GM18909 (cell line): ENCODE measurements around the gene GAR1.
"Not testable (repeated sequence)": the region's sequence is repeated elsewhere in the genome, so short reads cannot be mapped to it uniquely, and the experiment has no call there.

Source experiments
- ATAC-seq: cut with Tn5 transposase; IDR thresholded peaks from one replicate; pipeline ENCODE4 v1.9.1; 2021; ENCODE audit warnings: mild to moderate bottlenecking; ENCODE audit not compliant: unreplicated experiment, poor library complexity

Gene GAR1

DNA sequence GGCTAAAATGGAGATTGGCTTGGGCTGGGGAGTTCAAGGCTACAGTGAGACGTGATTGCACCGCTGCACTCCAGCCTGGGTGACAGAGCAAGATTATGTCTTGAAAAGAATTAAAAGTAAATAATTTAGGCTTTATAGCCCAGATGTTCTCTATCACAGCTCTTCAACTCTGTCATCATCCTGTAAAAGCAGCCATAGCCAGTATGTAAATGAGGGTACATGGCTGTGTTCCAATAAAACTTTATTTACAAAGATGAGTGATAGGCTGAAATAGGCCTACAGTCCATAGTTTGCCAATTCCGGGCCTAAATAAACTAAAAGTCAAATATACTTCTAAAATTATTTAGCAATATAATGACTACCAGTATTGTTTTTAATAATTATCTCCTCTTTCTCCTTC lies 21.4 kb downstream of the GAR1 start:
- no peak for ATAC-seq

- ATAC-seq, result no peak
Measured at GRCh38 chr4:109846395-109847098, 31.0 kb downstream of the GAR1 start.

DNA sequence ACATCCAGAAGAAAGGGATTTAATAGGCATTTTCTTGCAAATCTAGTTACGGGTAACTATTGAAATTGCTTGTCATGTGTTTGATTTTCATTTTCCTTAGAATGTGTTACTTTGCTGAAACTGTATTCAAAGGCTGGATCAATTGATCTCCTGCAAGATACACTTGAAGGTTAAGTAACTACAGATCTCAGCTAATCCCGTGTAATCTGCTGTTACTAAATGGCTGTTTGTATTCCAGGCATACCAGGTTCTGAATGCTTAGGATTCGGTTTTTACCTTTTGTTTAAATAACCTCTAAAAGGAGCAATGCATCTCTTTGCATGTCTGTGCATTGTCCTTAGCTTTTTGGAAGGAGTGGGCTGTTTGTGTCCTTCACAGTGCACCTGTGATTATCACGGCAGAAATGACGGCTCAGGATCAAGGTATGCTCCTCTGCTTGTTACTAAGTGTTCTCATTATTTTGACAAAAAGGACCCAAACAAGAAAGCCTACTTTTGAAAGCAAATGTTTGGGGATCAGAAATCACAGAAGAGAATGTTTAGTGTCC lies 32.4 kb downstream of the GAR1 start, which contains the start of gene LRIT3:
TSS of gene LRIT3 (plus strand) at position 212 of the 547 bp plus-strand sequence. CDS start at position 307, 95 bp downstream.
- no peak for ATAC-seq

DNA sequence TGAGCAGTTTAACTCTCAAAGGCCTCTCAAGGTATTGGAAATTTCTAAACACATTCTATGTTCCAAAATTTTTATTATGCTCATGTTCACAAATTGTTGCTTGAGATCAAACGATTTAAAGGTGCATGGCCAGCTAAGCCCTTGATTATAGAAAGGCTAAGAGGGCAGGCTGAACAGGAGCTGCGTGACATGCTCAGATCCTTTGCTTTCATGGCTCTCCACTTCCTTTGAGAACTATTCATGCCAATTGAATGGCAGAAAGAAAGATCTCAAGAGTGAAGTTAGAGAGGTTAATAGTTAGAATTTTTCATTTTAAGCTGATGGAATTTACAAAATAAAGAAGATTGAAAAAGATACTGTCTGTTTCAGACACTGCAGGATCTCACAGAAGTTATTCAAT lies 32.9 kb downstream of the GAR1 start:
- ATAC-seq, result no peak

DNA sequence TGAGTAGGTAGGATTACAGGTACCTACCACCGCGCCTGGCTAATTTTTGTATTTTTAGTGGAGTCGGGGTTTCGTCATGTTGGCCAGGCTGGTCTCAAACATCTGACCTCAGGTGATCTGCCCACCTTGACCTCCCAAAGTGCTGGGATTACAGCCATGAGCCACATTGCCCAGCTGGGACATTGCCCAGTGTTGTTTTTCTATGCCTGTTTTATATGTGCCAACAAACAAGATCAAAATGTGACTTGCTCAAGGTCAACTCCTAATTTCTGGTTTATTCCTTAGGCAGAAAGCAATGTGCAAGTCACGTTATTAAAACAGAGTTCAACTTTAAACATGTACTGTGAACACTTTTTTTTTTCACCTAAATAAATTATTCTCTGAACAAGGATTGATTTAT lies 35.0 kb downstream of the GAR1 start:
- no peak for ATAC-seq

GRCh38 chr4:109859426-109860300 lies 44.1 kb downstream of the GAR1 start:
- not testable (repeated sequence) for ATAC-seq

- ATAC-seq, result no peak
Measured at GRCh38 chr4:109861271-109861670, 45.7 kb downstream of the GAR1 start.

- ATAC-seq, result no peak
Measured at GRCh38 chr4:109861916-109862511, 46.5 kb downstream of the GAR1 start.

GRCh38 chr4:109864134-109864533 lies 48.6 kb downstream of the GAR1 start:
- no peak for ATAC-seq

DNA sequence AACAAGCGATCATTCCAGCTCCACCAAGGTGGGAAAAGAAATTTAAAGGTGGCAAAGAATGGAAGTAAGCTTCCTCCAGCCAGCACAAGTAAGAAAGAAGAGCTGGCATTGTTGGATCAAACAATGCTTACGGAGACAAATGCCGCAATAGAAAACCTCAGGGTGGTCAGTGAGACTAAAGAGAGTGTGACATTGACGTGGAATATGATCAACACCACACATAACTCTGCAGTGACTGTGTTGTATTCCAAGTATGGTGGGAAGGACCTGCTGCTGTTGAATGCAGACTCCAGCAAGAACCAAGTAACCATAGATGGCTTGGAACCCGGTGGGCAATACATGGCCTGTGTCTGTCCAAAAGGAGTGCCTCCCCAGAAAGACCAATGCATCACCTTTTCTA lies 54.5 kb downstream of the GAR1 start:
- no peak for ATAC-seq

DNA sequence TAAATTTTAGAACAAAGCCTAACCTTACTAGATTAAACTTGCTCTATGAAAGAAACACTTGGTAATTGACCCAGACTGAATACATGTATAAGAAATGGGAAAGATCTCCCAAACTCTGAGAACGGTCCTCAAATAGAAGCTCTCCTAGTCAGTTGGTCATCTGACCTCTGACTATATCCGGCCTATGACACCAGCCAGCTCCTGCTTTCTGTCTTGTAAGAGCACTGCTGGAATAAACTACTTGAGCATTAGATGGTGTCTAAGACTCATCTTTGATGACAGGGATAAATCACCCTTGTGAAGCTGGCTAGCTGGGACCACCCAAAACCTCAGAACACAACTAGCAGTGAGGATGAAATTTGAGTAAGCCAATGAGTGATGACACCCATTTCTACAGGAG lies 56.5 kb downstream of the GAR1 start:
- no peak for ATAC-seq

DNA sequence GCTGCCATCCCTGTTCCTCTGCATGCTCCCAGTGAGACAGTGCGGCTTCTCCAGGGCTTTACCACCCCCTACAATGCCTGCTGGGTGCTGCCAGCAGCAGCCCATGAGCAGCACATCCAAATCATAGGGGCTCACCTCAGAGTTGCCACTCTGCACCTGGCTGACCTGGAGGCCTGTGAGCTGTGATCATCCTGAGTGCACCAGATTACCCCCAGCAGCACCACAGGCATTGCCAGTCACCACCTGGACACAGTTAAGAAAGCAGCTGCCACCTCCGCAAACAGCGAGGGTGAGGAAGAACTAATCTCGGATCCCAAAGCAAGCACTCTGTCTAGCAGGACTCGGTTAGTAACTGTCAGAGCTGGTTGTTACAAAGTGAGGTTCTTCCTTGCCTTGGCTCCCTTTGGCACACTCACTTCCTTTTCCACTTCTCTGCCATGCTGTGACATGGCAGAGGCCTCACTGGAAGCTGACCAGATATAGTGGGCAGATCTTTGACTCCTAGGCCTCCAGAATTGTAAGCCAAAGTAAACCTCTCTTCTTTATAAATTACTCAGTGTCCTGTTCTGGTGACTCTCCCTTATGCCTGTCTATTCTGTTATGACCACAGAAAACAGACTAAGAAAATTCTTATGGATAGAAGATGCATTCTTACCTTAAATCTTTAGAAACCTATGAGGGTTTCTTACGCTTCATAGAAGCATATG lies 57.5 kb downstream of the GAR1 start:
- no peak for ATAC-seq

DNA sequence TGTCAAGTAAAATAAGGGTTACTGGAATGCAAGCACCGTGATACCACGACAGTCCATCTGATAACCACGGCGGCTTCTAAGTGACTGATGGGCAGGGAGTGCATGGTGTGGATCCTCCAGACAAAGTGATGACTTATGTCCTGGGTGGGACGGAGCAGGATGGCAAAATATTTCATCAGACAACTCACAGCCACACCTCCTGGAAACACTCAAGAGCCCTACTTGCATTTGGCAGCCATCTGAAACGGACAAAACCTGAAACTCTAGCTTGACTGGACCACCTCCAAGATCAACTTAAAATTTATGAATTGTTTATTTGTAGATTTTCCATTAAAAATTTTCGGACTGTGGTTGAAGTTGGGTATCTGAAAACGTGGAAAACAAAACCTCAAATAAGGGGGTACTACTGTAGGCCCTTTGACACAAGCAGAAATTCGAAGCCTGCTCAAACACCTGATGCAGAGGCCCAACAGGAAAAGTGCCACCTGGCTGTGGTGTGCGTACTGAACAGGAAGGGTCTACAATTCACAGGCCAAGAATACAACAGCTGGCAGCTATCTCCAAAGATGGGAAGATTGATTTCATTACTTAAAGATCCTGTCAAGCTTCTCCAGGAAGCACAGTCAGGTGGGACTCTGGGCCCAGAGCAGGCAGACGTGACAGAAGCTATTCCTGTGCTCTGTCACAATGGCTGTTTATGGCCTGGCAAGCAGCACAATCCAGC lies 58.4 kb downstream of the GAR1 start:
- ATAC-seq, result no peak
